K562 (cell line): ENCODE data around the gene SEC14L5. TPM values are rescaled to one million over a fixed set of nuclear protein-coding genes. Genes with fewer than 3 reads are reported as not detected.

Experiments used
- ATAC-seq: fragments of 200-7000 bp; cut with Tn5 transposase; 3 replicates; pipeline ENCODE4 v1.9.1; 2020; ENCODE audit warnings: moderate library complexity
- BruUV-seq: library from RNA; stranded (reverse); fragments of 400-500 nt; replicated peaks from 2 replicates; lab custom pipeline; 2021; lab: Mats Ljungman, UMichigan
- CTCF ChIA-PET: fragments of 300-600 bp; formaldehyde crosslinking; extraction: SDS; loops from one replicate; lab custom pipeline; 2021; ENCODE audit warnings: low intra/inter-chr PET ratio; lab: Yijun Ruan, JAX
- POLR2A ChIA-PET: fragments of 300-600, 350-650 bp; sonication (Branson Sonifier 250); formaldehyde crosslinking; extraction: SDS; loops from one replicate; lab custom pipeline; 2021; ENCODE audit warnings: antibody characterized with exemption, inconsistent platforms; lab: Yijun Ruan, JAX
- DNase-seq, 4 experiments: peaks; one replicate each; pipeline versions ENCODE4 v3.0.0 to v3.0.0-alpha.2; 2011 to 2018; ENCODE audit warnings: low spot score in 3 of 4, mixed read lengths in 3 of 4; ENCODE audit errors: extremely low read depth in 1 of 4
- FAIRE-seq: peaks from 2 replicates; lab custom pipeline; 2011; peaks lifted over from hg19 to GRCh38; lab: Jason Lieb, UNC
- H2AFZ ChIP-seq: 2 replicates; pipeline ENCODE4 v1.6.0; 2011; ENCODE audit warnings: low read depth, low read length, control low read depth, inconsistent platforms
- H3K27ac ChIP-seq: fragments of 200-600 bp; 3 replicates; pipeline ENCODE4 v1.8.0; 2011; ENCODE audit warnings: low read depth, mild to moderate bottlenecking, control low read depth, inconsistent platforms, low read length, moderate library complexity, mixed read lengths; ENCODE audit errors: extremely low read depth
- H3K27me3 ChIP-seq, 2 experiments: fragments of 300-600 bp in 1 of 2; 2 replicates in 1 of 2; 3 replicates in 1 of 2; pipeline versions ENCODE4 v1.6.0 to v1.8.0; 2011; ENCODE audit warnings: inconsistent platforms in 2 of 2, low read length in 2 of 2, mild to moderate bottlenecking in 1 of 2, mixed read lengths in 1 of 2, moderate library complexity in 1 of 2; ENCODE audit not compliant: control insufficient read depth in 2 of 2, insufficient read depth in 2 of 2
- H3K36me3 ChIP-seq: fragments of 300-600 bp; 3 replicates; pipeline ENCODE4 v1.8.0; 2011; ENCODE audit warnings: mild to moderate bottlenecking, low read length, inconsistent platforms; ENCODE audit not compliant: control insufficient read depth, insufficient read depth
- H3K4me1 ChIP-seq, 2 experiments: fragments of 200-600 bp in 1 of 2; replicated peaks in 1 of 2; 2 replicates in 1 of 2; 3 replicates in 1 of 2; pipeline versions ENCODE4 v1.5.1 to v1.8.0; 2011; ENCODE audit warnings: inconsistent platforms in 2 of 2, low read length in 2 of 2, mild to moderate bottlenecking in 1 of 2, mixed read lengths in 1 of 2, moderate library complexity in 1 of 2; ENCODE audit not compliant: control insufficient read depth in 2 of 2, insufficient read depth in 2 of 2
- H3K4me2 ChIP-seq: 2 replicates; pipeline ENCODE4 v1.6.1; 2011; ENCODE audit warnings: low read length, control low read depth, inconsistent platforms, mixed read lengths; ENCODE audit not compliant: insufficient read depth
- H3K4me3 ChIP-seq: fragments of 200-600 bp; sonication (generic), shearing (Covaris generic); 2 replicates; pipeline ENCODE4 v1.5.1; 2016; ENCODE audit warnings: control low read depth, inconsistent platforms
- H3K79me2 ChIP-seq: fragments of 200-600 bp; 3 replicates; pipeline ENCODE4 v1.8.0; 2011; ENCODE audit warnings: low read length, inconsistent platforms; ENCODE audit not compliant: control insufficient read depth, insufficient read depth
- H3K9ac ChIP-seq, 2 experiments: 2 replicates each; pipeline versions ENCODE4 v1.6.0 to v1.6.1; 2011; ENCODE audit warnings: low read depth in 2 of 2, low read length in 2 of 2, control low read depth in 1 of 2, inconsistent platforms in 1 of 2, mild to moderate bottlenecking in 1 of 2, mixed read lengths in 1 of 2; ENCODE audit not compliant: insufficient read depth in 1 of 2
- H3K9me1 ChIP-seq: one replicate; pipeline ENCODE4 v1.6.0; 2011; ENCODE audit warnings: inconsistent platforms, mild to moderate bottlenecking, low read length, moderate library complexity; ENCODE audit not compliant: control insufficient read depth, insufficient read depth
- H3K9me3 ChIP-seq: replicated peaks from 2 replicates; pipeline ENCODE4 v1.5.1; 2011; ENCODE audit warnings: low read depth, low read length, inconsistent platforms; ENCODE audit not compliant: control insufficient read depth, insufficient read depth
- H4K20me1 ChIP-seq: replicated peaks from 2 replicates; pipeline ENCODE4 v1.6.1; 2011; ENCODE audit warnings: low read length, inconsistent platforms, mixed read lengths; ENCODE audit not compliant: control insufficient read depth, insufficient read depth
- COPS2 ChIP-seq: fragments of 450-650 bp; conservative IDR thresholded peaks from 2 replicates; pipeline ENCODE4 v1.6.1; 2016; ENCODE audit warnings: mild to moderate bottlenecking, moderate library complexity
- ELK3 ChIP-seq: fragments of 450-650 bp; formaldehyde crosslinking; IDR thresholded peaks from 2 replicates; pipeline ENCODE4 v1.4.0; 2020; ENCODE audit warnings: mild to moderate bottlenecking
- HDAC1 ChIP-seq, 2 experiments: fragments of 450-650 bp; IDR thresholded peaks; 2 replicates each; pipeline ENCODE4 v1.6.1; 2016 to 2017; ENCODE audit warnings: inconsistent platforms in 1 of 2, mild to moderate bottlenecking in 1 of 2, moderate library complexity in 1 of 2
- LARP7 ChIP-seq: fragments of 450-650 bp; IDR thresholded peaks from 2 replicates; pipeline ENCODE4 v1.6.1; 2016
- MEF2A ChIP-seq: IDR thresholded peaks from 2 replicates; pipeline ENCODE4 v1.6.1; 2011; ENCODE audit warnings: low read depth, mild to moderate bottlenecking, low read length, moderate library complexity; ENCODE audit not compliant: control insufficient read depth
- PBX2 ChIP-seq, 2 experiments: IDR thresholded peaks in 1 of 2; conservative IDR thresholded peaks in 1 of 2; 2 replicates each; pipeline ENCODE4 v1.6.1; 2016; ENCODE audit warnings: low read depth in 2 of 2, mild to moderate bottlenecking in 1 of 2, missing compliant biosample characterization in 1 of 2, missing genetic modification characterization in 1 of 2, moderate library complexity in 1 of 2
- RBM17 ChIP-seq: fragments of 200-400 bp; formaldehyde crosslinking; IDR thresholded peaks from 2 replicates; pipeline ENCODE4 v1.6.1; 2017; ENCODE audit warnings: low read depth, mild to moderate bottlenecking, low read length, borderline replicate concordance
- RFX5 ChIP-seq: IDR thresholded peaks from 2 replicates; pipeline ENCODE4 v1.6.1; 2011; ENCODE audit warnings: low read depth, mild to moderate bottlenecking, improper control_type of control experiment, low read length
- SMARCB1 ChIP-seq: IDR thresholded peaks from 2 replicates; pipeline ENCODE4 v1.6.1; 2011; ENCODE audit warnings: improper control_type of control experiment, low read depth; ENCODE audit not compliant: insufficient read length
- SMARCE1 ChIP-seq: fragments of 450-650 bp; IDR thresholded peaks from 2 replicates; pipeline ENCODE4 v1.7.1; 2016; ENCODE audit warnings: mild to moderate bottlenecking
- SRF ChIP-seq, 2 experiments: fragments of 250-450, 450-650 bp in 1 of 2; sonication (Bioruptor Pico) in 1 of 2; sonication (generic) in 1 of 2; formaldehyde crosslinking; IDR thresholded peaks; 2 replicates each; pipeline versions ENCODE4 v1.5.0 to v1.5.1; 2020 to 2022; ENCODE audit warnings: mild to moderate bottlenecking in 1 of 2, missing genetic modification reagents in 1 of 2
- WHSC1 ChIP-seq: IDR thresholded peaks from one replicate; pipeline ENCODE4 v1.6.1; 2012; ENCODE audit warnings: low read length, control low read depth, inconsistent platforms
- WGBS: fragments of 100-300 bp; shearing (Covaris generic); methylation state at CpG from one replicate; pipeline ENCODE4 v1.1.6; 2016; ENCODE audit warnings: low coverage, mixed read lengths; ENCODE audit not compliant: insufficient coverage; ENCODE audit errors: missing lambda C conversion rate; 5-methylcytosine and 5-hydroxymethylcytosine counted together
- in situ Hi-C: fragments of 300-500 bp; cut with MboI; formaldehyde crosslinking; loops from 4 replicates; pipeline ENCODE4 v1.15.0; 2018; ENCODE audit warnings: inconsistent platforms, mixed read lengths
- intact Hi-C: fragments of 100-400 bp; cut with micrococcal nuclease; formaldehyde crosslinking; loops from 2 replicates; pipeline ENCODE4 v1.14.2; 2022
- polyA plus RNA-seq, 8 experiments: library from polyadenylated mRNA; depleted of rRNA in 4 of 8; stranded (reverse) in 5 of 8; unstranded in 3 of 8; fragments of >200 nt; fragmentation: Nextera tagmentation in 2 of 8; fragmentation: Illumina TruSeq in 1 of 8; extraction: Ambion mirVana in 2 of 8; extraction: Trizol in 1 of 8; gene quantifications; 2 replicates each; pipeline versions ENCODE4 v1.2.1 to v1.2.3, GENCODE V29; 2011 to 2014; ENCODE audit warnings: inconsistent platforms in 1 of 8, missing spikeins in 1 of 8
- total RNA-seq, 7 experiments: library from RNA; depleted of rRNA in 6 of 7; stranded (reverse); fragments of >200 nt in 6 of 7; fragmentation: Illumina TruSeq in 2 of 7; extraction: Trizol in 2 of 7; gene quantifications; 2 replicates each; pipeline versions ENCODE4 v1.2.1 to v1.2.3, GENCODE V29; 2011 to 2021; ENCODE audit warnings: low replicate concordance in 1 of 7
- TF ChIP-seq, protein P1 (sequence below): fragments of 450-650 bp; formaldehyde crosslinking; IDR thresholded peaks from 2 replicates; pipeline ENCODE4 v1.4.0; 2022; ENCODE audit warnings: missing genetic modification characterization
- TF ChIP-seq, protein P2 (sequence below): fragments of 250-450 bp; sonication (Bioruptor Pico); IDR thresholded peaks from 2 replicates; pipeline ENCODE4 v1.5.0; 2021

The SEC14L5 gene
- total and polyA plus RNA-seq, 9 of the 15 experiments (the other 6 are each of a cell fraction or from before 2014, with no cell fraction given) = 0.11 TPM; not detected in 8

DNA sequence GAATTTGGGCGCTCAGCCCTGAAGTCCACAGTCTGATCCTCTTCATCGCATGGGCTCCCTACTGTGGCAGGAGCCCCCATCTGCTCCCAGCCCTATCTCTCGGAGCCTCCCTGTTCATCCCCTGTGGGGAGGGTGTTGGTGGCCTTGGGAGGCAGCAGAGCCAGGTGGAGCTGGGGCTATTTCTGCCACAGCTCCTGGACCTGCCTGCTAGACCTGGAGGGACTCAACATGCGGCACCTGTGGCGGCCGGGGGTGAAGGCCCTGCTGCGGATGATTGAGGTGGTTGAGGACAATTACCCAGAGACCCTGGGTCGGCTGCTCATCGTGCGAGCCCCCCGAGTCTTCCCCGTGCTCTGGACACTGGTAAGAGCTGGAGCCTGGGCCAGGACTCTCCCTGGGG lies 45.1 kb downstream of the SEC14L5 start (continued):
- TF ChIP-seq SMARCB1 = no peak

GRCh38 chr16:5003828-5004227 lies 45.7 kb downstream of the SEC14L5 start:
- Histone ChIP-seq H3K9me3 (no peaks in the 10 kb centered on the region), H3K4me2 (no peak overlapping the region), H3K4me1 (peaks cover 0 to 9% of the 10 kb centered on the region in 2 experiments; a peak in 2 of 5 replicates), H3K9me1 (no peaks in the 10 kb centered on the region)
- no TSS peak for BruUV-seq
- no peak for ATAC-seq
- intact Hi-C loops = no loop called here
- TF ChIP-seq RBM17 (no peak), SMARCE1 (no peak), COPS2 (no peak), LARP7 (no peak), MEF2A (no peak), HDAC1 (IDR thresholded peaks at IDR 0.05) (no peak), ELK3 (CRISPR knock-in tag) (no peak), WHSC1 (no peak), RFX5 (no peak), PBX2 (CRISPR knock-in tag; IDR thresholded peaks at IDR 0.05; ENCODE audit: low read depth) (no peak), PBX2 (tag; conservative IDR thresholded peaks at IDR 0.05; ENCODE audit: low read depth) (no peak), SRF (CRISPR knock-in tag; IDR thresholded peaks at IDR 0.05) (no peak)
- TF ChIP-seq, protein P1, sequence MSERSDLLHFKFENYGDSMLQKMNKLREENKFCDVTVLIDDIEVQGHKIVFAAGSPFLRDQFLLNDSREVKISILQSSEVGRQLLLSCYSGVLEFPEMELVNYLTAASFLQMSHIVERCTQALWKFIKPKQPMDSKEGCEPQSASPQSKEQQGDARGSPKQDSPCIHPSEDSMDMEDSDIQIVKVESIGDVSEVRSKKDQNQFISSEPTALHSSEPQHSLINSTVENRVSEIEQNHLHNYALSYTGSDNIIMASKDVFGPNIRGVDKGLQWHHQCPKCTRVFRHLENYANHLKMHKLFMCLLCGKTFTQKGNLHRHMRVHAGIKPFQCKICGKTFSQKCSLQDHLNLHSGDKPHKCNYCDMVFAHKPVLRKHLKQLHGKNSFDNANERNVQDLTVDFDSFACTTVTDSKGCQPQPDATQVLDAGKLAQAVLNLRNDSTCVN = no peak
- TF ChIP-seq, protein P2, sequence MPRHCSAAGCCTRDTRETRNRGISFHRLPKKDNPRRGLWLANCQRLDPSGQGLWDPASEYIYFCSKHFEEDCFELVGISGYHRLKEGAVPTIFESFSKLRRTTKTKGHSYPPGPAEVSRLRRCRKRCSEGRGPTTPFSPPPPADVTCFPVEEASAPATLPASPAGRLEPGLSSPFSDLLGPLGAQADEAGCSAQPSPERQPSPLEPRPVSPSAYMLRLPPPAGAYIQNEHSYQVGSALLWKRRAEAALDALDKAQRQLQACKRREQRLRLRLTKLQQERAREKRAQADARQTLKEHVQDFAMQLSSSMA = no peak
- TF ChIP-seq, all 486 proteins: peak for 0
- FAIRE-seq = no peak
- in situ Hi-C loops = no loop called here
- Histone ChIP-seq H3K4me3 (no peak overlapping the region), H2AFZ (no peak overlapping the region), H4K20me1 (peaks cover 4% of the 10 kb centered on the region; the same call in 1 of the 2 replicates), H3K27me3 (peaks cover 40 to 73% of the 10 kb centered on the region in 2 experiments; a peak in 3 of 5 replicates), H3K79me2 (no peaks in the 10 kb centered on the region), H3K36me3 (no peaks in the 10 kb centered on the region), H3K27ac (no peak overlapping the region), H3K9ac (no peak overlapping the region)
- 17% methylated on average over 10 of the region's 10 CpGs for WGBS
- ChIA-PET CTCF (no interaction called here), POLR2A (interaction anchor here (0.7 kb wide), 1 partner anchor 30 kb away, joined by 5 read pairs; the partner anchor contains the start of gene NAGPA)
- no peak for DNase-seq
